Prostate gland (tissue), 2 donors: ENCODE results near the gene SRGAP3. TPM values are rescaled to one million over a fixed set of nuclear protein-coding genes. Genes with fewer than 3 reads are reported as not detected.

Experiments
- DNase-seq: peaks from one replicate; pipeline ENCODE4 v3.0.0-alpha.2; 2019; ENCODE audit warnings: low spot score
- H3K27ac ChIP-seq, 2 donors: fragments of 200-600 bp; sonication (generic); 2 replicates each; pipeline ENCODE4 v1.5.1; 2017 to 2019
- H3K27me3 ChIP-seq: fragments of 200-600 bp; sonication (generic); replicated peaks from 2 replicates; pipeline ENCODE4 v1.5.1; 2019; ENCODE audit not compliant: insufficient read depth
- H3K36me3 ChIP-seq, 2 donors: fragments of 200-600 bp; sonication (generic); 1 replicate in 1 of 2; 2 replicates in 1 of 2; pipeline versions ENCODE4 v1.5.1 to v1.8.1; 2017 to 2019
- H3K4me1 ChIP-seq: fragments of 200-600 bp; sonication (generic); replicated peaks from 2 replicates; pipeline ENCODE4 v1.5.1; 2019
- H3K4me3 ChIP-seq, 2 donors: fragments of 200-600 bp; sonication (generic); 2 replicates each; pipeline ENCODE4 v1.5.1; 2017 to 2019
- H3K9me3 ChIP-seq: fragments of 200-600 bp; sonication (generic); 2 replicates; pipeline ENCODE4 v1.5.1; 2017
- POLR2A ChIP-seq: fragments of 450-650 bp; IDR thresholded peaks from one replicate; pipeline ENCODE4 v1.6.1; 2016; ENCODE audit warnings: antibody characterized with exemption, mild to moderate bottlenecking
- POLR2AphosphoS5 ChIP-seq: sonication (generic); formaldehyde crosslinking; IDR thresholded peaks from one replicate; pipeline ENCODE4 v1.6.1; 2017; ENCODE audit warnings: antibody characterized with exemption
- WGBS: methylation state at CpG from one replicate; pipeline ENCODE4 v1.1.5; 2018; 5-methylcytosine and 5-hydroxymethylcytosine counted together
- intact Hi-C: fragments of 100-400 bp; cut with DNase I; formaldehyde crosslinking; loops from one replicate; pipeline ENCODE4 v1.14.2; 2022
- total RNA-seq, 2 donors: library from RNA; depleted of rRNA; stranded (reverse); fragments of >200 nt; gene quantifications; one replicate each; pipeline ENCODE4 v1.1.0, GENCODE V29; 2016
- TF ChIP-seq, protein P1 (sequence below), 4 experiments: fragments of 200-600 bp in 2 of 4; fragments of 450-650 bp in 2 of 4; sonication (generic) in 2 of 4; IDR thresholded peaks; 1 replicate in 3 of 4; 2 replicates in 1 of 4; pipeline ENCODE4 v1.5.1; 2016 to 2019; ENCODE audit warnings: antibody characterized with exemption in 4 of 4, mild to moderate bottlenecking in 2 of 4, moderate library complexity in 2 of 4

Gene SRGAP3
- total RNA-seq, 2 donors from 2014 or later, result 23.6 to 50.3 TPM

- TF ChIP-seq, protein P1, sequence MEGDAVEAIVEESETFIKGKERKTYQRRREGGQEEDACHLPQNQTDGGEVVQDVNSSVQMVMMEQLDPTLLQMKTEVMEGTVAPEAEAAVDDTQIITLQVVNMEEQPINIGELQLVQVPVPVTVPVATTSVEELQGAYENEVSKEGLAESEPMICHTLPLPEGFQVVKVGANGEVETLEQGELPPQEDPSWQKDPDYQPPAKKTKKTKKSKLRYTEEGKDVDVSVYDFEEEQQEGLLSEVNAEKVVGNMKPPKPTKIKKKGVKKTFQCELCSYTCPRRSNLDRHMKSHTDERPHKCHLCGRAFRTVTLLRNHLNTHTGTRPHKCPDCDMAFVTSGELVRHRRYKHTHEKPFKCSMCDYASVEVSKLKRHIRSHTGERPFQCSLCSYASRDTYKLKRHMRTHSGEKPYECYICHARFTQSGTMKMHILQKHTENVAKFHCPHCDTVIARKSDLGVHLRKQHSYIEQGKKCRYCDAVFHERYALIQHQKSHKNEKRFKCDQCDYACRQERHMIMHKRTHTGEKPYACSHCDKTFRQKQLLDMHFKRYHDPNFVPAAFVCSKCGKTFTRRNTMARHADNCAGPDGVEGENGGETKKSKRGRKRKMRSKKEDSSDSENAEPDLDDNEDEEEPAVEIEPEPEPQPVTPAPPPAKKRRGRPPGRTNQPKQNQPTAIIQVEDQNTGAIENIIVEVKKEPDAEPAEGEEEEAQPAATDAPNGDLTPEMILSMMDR (IDR thresholded peaks at IDR 0.05), result no peak
- TF ChIP-seq POLR2AphosphoS5 (no peak), POLR2A (no peak)
- 82% methylated on average over 4 of the region's 4 CpGs for WGBS
Observed at GRCh38 chr3:9119331-9119730, 130.1 kb downstream of the SRGAP3 start.

DNA sequence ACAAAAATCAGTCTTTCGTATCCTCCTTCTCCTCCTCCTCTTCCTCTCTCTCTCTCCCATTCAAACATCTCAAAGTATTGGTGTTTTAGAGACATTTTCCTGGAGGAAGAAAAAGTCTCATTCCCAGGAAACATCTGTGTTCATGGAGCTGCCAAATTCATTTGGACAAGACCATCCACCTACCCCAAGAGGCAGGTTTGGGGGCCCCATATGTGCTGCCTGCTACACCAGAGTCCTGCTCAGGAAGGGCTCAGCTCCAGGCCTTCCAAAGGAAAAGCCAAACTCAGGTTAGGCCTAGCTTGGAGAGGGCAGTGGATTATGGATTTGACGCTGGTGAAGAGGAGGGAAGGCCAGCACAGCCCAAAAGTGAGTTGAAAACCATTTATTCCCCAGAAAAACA lies 131.2 kb downstream of the SRGAP3 start:
- TF ChIP-seq POLR2A (no peak), POLR2AphosphoS5 (no peak)
- TF ChIP-seq, protein P1 (IDR thresholded peaks at IDR 0.05), result no peak
- Histone ChIP-seq H3K4me1 (no peaks in the 10 kb centered on the region), H3K4me3 (no peak overlapping the region), H3K27me3 (no peaks in the 10 kb centered on the region), H3K9me3 (no peaks in the 10 kb centered on the region), H3K36me3 (no peaks in the 10 kb centered on the region), H3K27ac (no peak overlapping the region)
- no peak for DNase-seq
- intact Hi-C loops, result no loop called here
- 91% methylated on average over 2 of the region's 2 CpGs for WGBS

More at GRCh38 chr3:9119331-9119730, 130.1 kb downstream of the SRGAP3 start:
- Histone ChIP-seq H3K27ac (no peak overlapping the region), H3K4me3 (no peak overlapping the region), H3K27me3 (no peaks in the 10 kb centered on the region), H3K9me3 (no peaks in the 10 kb centered on the region), H3K4me1 (no peaks in the 10 kb centered on the region), H3K36me3 (no peaks in the 10 kb centered on the region)
- DNase-seq, result no peak
- intact Hi-C loops, result no loop called here

GRCh38 chr3:9117220-9117619 lies 132.2 kb downstream of the SRGAP3 start:
- Histone ChIP-seq H3K4me3 (no peak overlapping the region), H3K36me3 (no peaks in the 10 kb centered on the region), H3K4me1 (no peaks in the 10 kb centered on the region), H3K27ac (no peak overlapping the region), H3K9me3 (no peaks in the 10 kb centered on the region), H3K27me3 (no peaks in the 10 kb centered on the region)
- WGBS, result 84% methylated on average over 1 of the region's 1 CpG
- no peak for DNase-seq
- intact Hi-C loops, result no loop called here
- no peak for TF ChIP-seq POLR2A
- TF ChIP-seq, protein P1 (IDR thresholded peaks at IDR 0.05), result no peak
- TF ChIP-seq POLR2AphosphoS5, result no peak

DNA sequence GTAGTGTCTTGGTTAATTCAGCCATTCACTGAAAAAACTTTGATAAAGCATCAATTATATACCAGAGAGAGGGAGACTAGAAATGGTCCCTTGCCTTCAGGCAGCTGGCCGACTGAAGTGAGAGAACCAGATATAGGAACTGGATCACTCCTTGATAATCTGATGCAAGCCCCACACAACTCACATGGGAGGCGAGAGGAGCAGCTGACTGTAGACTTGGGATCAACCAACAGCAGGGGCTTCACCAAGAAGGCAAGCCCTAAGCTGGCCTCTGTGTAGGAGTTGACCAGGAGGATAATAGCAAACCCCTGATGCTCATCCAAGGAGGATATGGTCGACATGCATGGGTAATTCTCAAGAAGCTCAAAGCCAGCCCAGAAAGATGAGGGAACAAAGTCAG lies 133.1 kb downstream of the SRGAP3 start:
- DNase-seq, result no peak
- Histone ChIP-seq H3K4me1 (no peaks in the 10 kb centered on the region), H3K27ac (no peak overlapping the region), H3K4me3 (no peak overlapping the region), H3K27me3 (no peaks in the 10 kb centered on the region), H3K9me3 (no peaks in the 10 kb centered on the region), H3K36me3 (no peaks in the 10 kb centered on the region)
- 83% methylated on average over 3 of the region's 3 CpGs for WGBS
- intact Hi-C loops, result no loop called here
- TF ChIP-seq, protein P1 (IDR thresholded peaks at IDR 0.05), result no peak
- TF ChIP-seq POLR2A (no peak), POLR2AphosphoS5 (no peak)

GRCh38 chr3:9115336-9115735 lies 134.1 kb downstream of the SRGAP3 start:
- no peaks in the 10 kb centered on the region for H3K4me1 ChIP-seq
- H3K36me3 ChIP-seq, result no peaks in the 10 kb centered on the region
- H3K27me3 ChIP-seq, result no peaks in the 10 kb centered on the region
- TF ChIP-seq POLR2AphosphoS5 (no peak), POLR2A (no peak)
- TF ChIP-seq, protein P1 (IDR thresholded peaks at IDR 0.05), result no peak
- H3K4me3 ChIP-seq, result no peak overlapping the region
- no peak overlapping the region for H3K27ac ChIP-seq
- no peak for DNase-seq
- WGBS, result 98% methylated on average over 2 of the region's 2 CpGs
- H3K9me3 ChIP-seq, result no peaks in the 10 kb centered on the region
- intact Hi-C loops, result no loop called here
